A673 (cell line): Measurements from ENCODE around the gene RAB37. TPM values are rescaled to one million over a fixed set of nuclear protein-coding genes. Genes with fewer than 3 reads are reported as not detected.
A peak's percentile ranks its signal among the peaks of the same experiment; 100 is the strongest.

Experiments
- BruUV-seq: library from RNA; stranded (reverse); fragments of 400-500 nt; replicated peaks from 2 replicates; lab custom pipeline; 2021; lab: Mats Ljungman, UMichigan
- CTCF ChIA-PET: fragments of 300-600 bp; sonication (Branson Sonifier 250); formaldehyde crosslinking; loops from one replicate; lab custom pipeline; 2022; ENCODE audit warnings: antibody characterized with exemption; lab: Charles Lee
- POLR2A ChIA-PET: fragments of 300-600 bp; sonication (Branson Sonifier 250); formaldehyde crosslinking; loops from one replicate; lab custom pipeline; 2022; ENCODE audit warnings: antibody characterized with exemption; ENCODE audit not compliant: low non-redundant PET; lab: Charles Lee
- DNase-seq: peaks from one replicate; pipeline ENCODE4 v3.0.0-alpha.2; 2015; ENCODE audit warnings: low spot score
- H3K27ac ChIP-seq: fragments of 200-600 bp; sonication (generic); 2 replicates; pipeline ENCODE4 v1.5.1; 2016; ENCODE audit warnings: mixed run types, low read depth, mild to moderate bottlenecking, mixed read lengths, antibody characterized with exemption, low read length; ENCODE audit not compliant: poor library complexity, severe bottlenecking
- H3K27me3 ChIP-seq: fragments of 200-600 bp; sonication (generic); replicated peaks from 2 replicates; pipeline ENCODE4 v1.6.1; 2017; ENCODE audit warnings: mixed run types, low read depth, mild to moderate bottlenecking, mixed read lengths, antibody characterized with exemption, low read length; ENCODE audit not compliant: insufficient read depth, poor library complexity
- H3K36me3 ChIP-seq: fragments of 200-600 bp; sonication (generic); 2 replicates; pipeline ENCODE4 v1.6.1; 2016; ENCODE audit warnings: mixed run types, mild to moderate bottlenecking, mixed read lengths, antibody characterized with exemption, low read length; ENCODE audit not compliant: insufficient read depth, poor library complexity, severe bottlenecking
- H3K4me1 ChIP-seq: fragments of 200-600 bp; sonication (generic); 2 replicates; pipeline ENCODE4 v1.6.1; 2017; ENCODE audit warnings: mixed run types, mild to moderate bottlenecking, mixed read lengths, antibody characterized with exemption, low read length; ENCODE audit not compliant: insufficient read depth, poor library complexity, severe bottlenecking
- H3K4me3 ChIP-seq: fragments of 200-600 bp; sonication (generic); 2 replicates; pipeline ENCODE4 v1.5.1; 2016; ENCODE audit warnings: low read depth, mixed run types, mild to moderate bottlenecking, mixed read lengths, low read length; ENCODE audit not compliant: poor library complexity, severe bottlenecking
- H3K9me3 ChIP-seq: fragments of 200-600 bp; sonication (generic); 2 replicates; pipeline ENCODE4 v1.6.1; 2016; ENCODE audit warnings: mixed run types, low read depth, mild to moderate bottlenecking, mixed read lengths, antibody characterized with exemption, low read length; ENCODE audit not compliant: poor library complexity, severe bottlenecking
- EZH2 ChIP-seq: fragments of 200-600 bp; sonication (generic); IDR thresholded peaks from 2 replicates; pipeline ENCODE4 v1.6.1; 2017; ENCODE audit warnings: borderline replicate concordance, low read depth, mild to moderate bottlenecking, mixed read lengths, antibody characterized with exemption, low read length; ENCODE audit not compliant: poor library complexity, severe bottlenecking
- intact Hi-C: fragments of 100-400 bp; cut with micrococcal nuclease; formaldehyde crosslinking; loops from one replicate; pipeline ENCODE4 v1.10.0; 2022; ENCODE audit not compliant: unreplicated experiment
- total RNA-seq: library from RNA; stranded (reverse); gene quantifications from 2 replicates; pipeline ENCODE4 v1.2.3, GENCODE V29; 2021
- TF ChIP-seq, protein P1 (sequence below): fragments of 300-800, 200-600 bp; sonication (generic); conservative IDR thresholded peaks from 2 replicates; pipeline ENCODE4 v1.5.1; 2017; ENCODE audit warnings: low read depth, mild to moderate bottlenecking, antibody characterized with exemption, low read length, moderate library complexity, mixed read lengths

The RAB37 gene
- total RNA-seq, 1 experiment from 2014 or later, result not detected

DNA sequence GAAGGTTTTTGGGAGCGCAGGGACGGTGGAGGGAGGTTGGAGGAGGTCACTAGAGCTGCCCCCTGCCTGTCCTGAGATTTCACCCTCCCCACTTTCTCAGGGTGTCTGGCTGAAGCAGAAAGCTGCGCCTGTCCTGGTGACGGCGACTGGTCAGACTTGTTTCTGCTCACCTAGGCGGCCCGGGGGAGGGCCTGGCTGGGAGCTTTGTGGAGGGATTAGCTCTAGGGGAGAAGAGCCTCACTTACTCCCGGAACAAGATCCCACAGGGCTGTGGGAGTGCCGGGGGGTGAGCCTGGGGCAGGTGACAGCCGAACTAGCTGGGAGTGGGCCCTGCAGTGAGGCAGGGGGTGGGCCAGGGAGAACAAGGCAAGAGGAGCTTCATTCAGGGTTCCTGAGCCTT, 22.9 kb downstream of the RAB37 start:
- ChIA-PET POLR2A (interaction anchor here (0.6 kb wide), 1 partner anchor 10 kb away, joined by 6 read pairs; no protein-coding TSS in a partner anchor), CTCF (interaction anchor here (0.6 kb wide), 1 partner anchor 17 kb away, joined by 3 read pairs; a partner anchor contains a TSS)
- intact Hi-C loops, result no loop called here
- Histone ChIP-seq H3K4me3 (no peak overlapping the region), H3K4me1 (peaks cover 47% of the 10 kb centered on the region), H3K36me3 (no peaks in the 10 kb centered on the region), H3K9me3 (no peaks in the 10 kb centered on the region), H3K27ac (peak overlapping the region; percentile 82), H3K27me3 (no peaks in the 10 kb centered on the region)
- DNase-seq, result no peak
- BruUV-seq, result no TSS peak
- TF ChIP-seq EZH2, result no peak
- TF ChIP-seq, protein P1, sequence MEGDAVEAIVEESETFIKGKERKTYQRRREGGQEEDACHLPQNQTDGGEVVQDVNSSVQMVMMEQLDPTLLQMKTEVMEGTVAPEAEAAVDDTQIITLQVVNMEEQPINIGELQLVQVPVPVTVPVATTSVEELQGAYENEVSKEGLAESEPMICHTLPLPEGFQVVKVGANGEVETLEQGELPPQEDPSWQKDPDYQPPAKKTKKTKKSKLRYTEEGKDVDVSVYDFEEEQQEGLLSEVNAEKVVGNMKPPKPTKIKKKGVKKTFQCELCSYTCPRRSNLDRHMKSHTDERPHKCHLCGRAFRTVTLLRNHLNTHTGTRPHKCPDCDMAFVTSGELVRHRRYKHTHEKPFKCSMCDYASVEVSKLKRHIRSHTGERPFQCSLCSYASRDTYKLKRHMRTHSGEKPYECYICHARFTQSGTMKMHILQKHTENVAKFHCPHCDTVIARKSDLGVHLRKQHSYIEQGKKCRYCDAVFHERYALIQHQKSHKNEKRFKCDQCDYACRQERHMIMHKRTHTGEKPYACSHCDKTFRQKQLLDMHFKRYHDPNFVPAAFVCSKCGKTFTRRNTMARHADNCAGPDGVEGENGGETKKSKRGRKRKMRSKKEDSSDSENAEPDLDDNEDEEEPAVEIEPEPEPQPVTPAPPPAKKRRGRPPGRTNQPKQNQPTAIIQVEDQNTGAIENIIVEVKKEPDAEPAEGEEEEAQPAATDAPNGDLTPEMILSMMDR, result no peak

- Histone ChIP-seq H3K27ac (peak overlapping the region; percentile 82), H3K36me3 (no peaks in the 10 kb centered on the region), H3K27me3 (no peaks in the 10 kb centered on the region), H3K9me3 (no peaks in the 10 kb centered on the region), H3K4me1 (peaks cover 47% of the 10 kb centered on the region), H3K4me3 (no peak overlapping the region)
- intact Hi-C loops, result no loop called here
- peak; percentile 56 for DNase-seq
- no peak for TF ChIP-seq EZH2
- TF ChIP-seq, protein P1, result no peak
- BruUV-seq, result no TSS peak
- ChIA-PET POLR2A (interaction anchor here (0.6 kb wide), 1 partner anchor 10 kb away, joined by 6 read pairs; no protein-coding TSS in a partner anchor), CTCF (interaction anchor here (0.6 kb wide), 1 partner anchor 16 kb away, joined by 3 read pairs; a partner anchor contains a TSS)
Measured at GRCh38 chr17:74760404-74761105, 23.5 kb downstream of the RAB37 start.

DNA sequence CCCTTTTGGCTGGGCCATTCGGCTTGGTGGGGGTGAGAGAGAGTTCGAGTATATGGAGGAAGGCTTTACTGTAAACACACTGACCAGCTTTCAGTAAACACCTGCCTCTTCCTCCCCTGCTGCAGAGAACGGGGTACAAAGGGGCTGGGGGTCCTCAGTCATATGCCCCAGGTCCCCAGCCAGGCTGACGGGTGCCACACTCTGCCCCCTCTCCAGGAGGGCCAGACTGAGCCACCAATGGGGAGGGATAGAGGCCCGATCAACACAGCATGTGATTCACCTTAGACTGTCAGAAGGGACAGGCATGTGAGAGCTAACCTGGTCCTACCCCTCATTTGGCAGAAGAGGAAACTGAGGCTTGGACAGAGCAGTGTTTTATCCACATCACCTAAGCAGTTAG, 24.4 kb downstream of the RAB37 start:
- Histone ChIP-seq H3K4me1 (peaks cover 47% of the 10 kb centered on the region), H3K9me3 (no peaks in the 10 kb centered on the region), H3K27me3 (no peaks in the 10 kb centered on the region), H3K4me3 (no peak overlapping the region), H3K27ac (peak overlapping the region; percentile 82), H3K36me3 (no peaks in the 10 kb centered on the region)
- no peak for TF ChIP-seq EZH2
- TF ChIP-seq, protein P1, result no peak
- no TSS peak for BruUV-seq
- ChIA-PET CTCF (no interaction called here), POLR2A (no interaction called here)
- intact Hi-C loops, result no loop called here
- no peak for DNase-seq
